Measurements from ENCODE around the gene FGD5.

- no peak for TF ChIP-seq ZNF133 (CRISPR knock-in tag; IDR thresholded peaks at IDR 0.05)
- TF ChIP-seq ZNF77 (CRISPR knock-in tag; IDR thresholded peaks at IDR 0.05) = no peak
- no peak for TF ChIP-seq MAZ (CRISPR knock-in tag; conservative IDR thresholded peaks at IDR 0.05 in 1 of 2, IDR thresholded peaks at IDR 0.05 in 1 of 2)
- no peak for TF ChIP-seq ZNF436 (CRISPR knock-in tag; IDR thresholded peaks at IDR 0.05)
- TF ChIP-seq, protein P1, sequence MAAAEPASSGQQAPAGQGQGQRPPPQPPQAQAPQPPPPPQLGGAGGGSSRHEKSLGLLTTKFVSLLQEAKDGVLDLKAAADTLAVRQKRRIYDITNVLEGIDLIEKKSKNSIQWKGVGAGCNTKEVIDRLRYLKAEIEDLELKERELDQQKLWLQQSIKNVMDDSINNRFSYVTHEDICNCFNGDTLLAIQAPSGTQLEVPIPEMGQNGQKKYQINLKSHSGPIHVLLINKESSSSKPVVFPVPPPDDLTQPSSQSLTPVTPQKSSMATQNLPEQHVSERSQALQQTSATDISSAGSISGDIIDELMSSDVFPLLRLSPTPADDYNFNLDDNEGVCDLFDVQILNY (CRISPR knock-in tag; IDR thresholded peaks at IDR 0.05) = no peak
- no peak for TF ChIP-seq MAX (CRISPR knock-in tag; IDR thresholded peaks at IDR 0.05)
These were observed 2.4 kb downstream of the FGD5 start for GRCh38 chr3:14821151-14821550.

Measured in K562 (cell line).